ENCODE measurements around the gene ARL6IP6.

The ARL6IP6 gene

GRCh38 chr2:152804687-152805408 is 86.4 kb downstream of the ARL6IP6 start:
- DNase-seq (ENCODE audit: low spot score): no peak

GRCh38 chr2:152811916-152812315 is 93.5 kb downstream of the ARL6IP6 start:
- DNase-seq (ENCODE audit: low spot score): no peak
